Ishikawa (cell line): ENCODE data around the gene OXA1L.

Experiments used
- CEBPB ChIP-seq: IDR thresholded peaks from 2 replicates; pipeline ENCODE4 v1.6.1; 2012
- CREB1 ChIP-seq: IDR thresholded peaks from 2 replicates; pipeline ENCODE4 v1.6.1; 2012; ENCODE audit warnings: low read depth
- EGR1 ChIP-seq: IDR thresholded peaks from 2 replicates; pipeline ENCODE4 v1.6.1; 2012
- EP300 ChIP-seq: IDR thresholded peaks from 2 replicates; pipeline ENCODE4 v1.6.1; 2012; ENCODE audit warnings: borderline replicate concordance
- FOXM1 ChIP-seq: IDR thresholded peaks from 2 replicates; pipeline ENCODE4 v1.6.1; 2012; ENCODE audit warnings: low read depth, borderline replicate concordance
- MAX ChIP-seq: IDR thresholded peaks from 2 replicates; pipeline ENCODE4 v1.6.1; 2012
- NFIC ChIP-seq: IDR thresholded peaks from 2 replicates; pipeline ENCODE4 v1.6.1; 2012
- RAD21 ChIP-seq: IDR thresholded peaks from 2 replicates; pipeline ENCODE4 v1.6.1; 2012; ENCODE audit warnings: low read depth
- REST ChIP-seq: IDR thresholded peaks from 2 replicates; pipeline ENCODE4 v1.6.1; 2012; ENCODE audit warnings: low read depth, mild to moderate bottlenecking
- TAF1 ChIP-seq: IDR thresholded peaks from 2 replicates; pipeline ENCODE4 v1.6.1; 2012; ENCODE audit warnings: low read depth, mild to moderate bottlenecking
- TCF12 ChIP-seq: IDR thresholded peaks from 2 replicates; pipeline ENCODE4 v1.6.1; 2012; ENCODE audit warnings: low read depth
- TEAD4 ChIP-seq: IDR thresholded peaks from 2 replicates; pipeline ENCODE4 v1.6.1; 2012
- USF1 ChIP-seq: IDR thresholded peaks from 2 replicates; pipeline ENCODE4 v1.6.1; 2012
- YY1 ChIP-seq: IDR thresholded peaks from 2 replicates; pipeline ENCODE4 v1.6.1; 2012; ENCODE audit warnings: low read depth
- ZBTB7A ChIP-seq: IDR thresholded peaks from 2 replicates; pipeline ENCODE4 v1.6.1; 2012; ENCODE audit warnings: low read depth

OXA1L gene

GRCh38 chr14:22772725-22773124 is 6.2 kb downstream of the OXA1L start:
- TF ChIP-seq TCF12 (no peak), CREB1 (no peak), USF1 (no peak), FOXM1 (no peak), REST (no peak), CEBPB (no peak), EGR1 (no peak), NFIC (no peak), RAD21 (no peak), MAX (no peak), ZBTB7A (no peak), TAF1 (no peak), YY1 (no peak), EP300 (no peak), TEAD4 (no peak)

GRCh38 chr14:22773162-22774010 is 6.9 kb downstream of the OXA1L start:
- no peak for TF ChIP-seq CREB1

GRCh38 chr14:22774011-22774706 is 7.7 kb downstream of the OXA1L start:
- TF ChIP-seq YY1 = no peak
- no peak for TF ChIP-seq REST
- TF ChIP-seq CEBPB = no peak
- TF ChIP-seq EGR1 = no peak
- no peak for TF ChIP-seq ZBTB7A
- no peak for TF ChIP-seq CREB1
- TF ChIP-seq MAX = no peak
- no peak for TF ChIP-seq RAD21
- no peak for TF ChIP-seq TCF12
- no peak for TF ChIP-seq EP300
- TF ChIP-seq NFIC = no peak
- TF ChIP-seq TAF1 = no peak
- TF ChIP-seq TEAD4 = no peak
- TF ChIP-seq USF1 = no peak
- no peak for TF ChIP-seq FOXM1

- TF ChIP-seq NFIC (no peak), EP300 (no peak), ZBTB7A (no peak), REST (no peak), FOXM1 (no peak)
These were observed 9.7 kb downstream of the OXA1L start for GRCh38 chr14:22776215-22776614.
